ENCODE results near the gene FOCAD. TPM values are rescaled to one million over a fixed set of nuclear protein-coding genes. Genes with fewer than 3 reads are reported as not detected.

The FOCAD gene, protein sequence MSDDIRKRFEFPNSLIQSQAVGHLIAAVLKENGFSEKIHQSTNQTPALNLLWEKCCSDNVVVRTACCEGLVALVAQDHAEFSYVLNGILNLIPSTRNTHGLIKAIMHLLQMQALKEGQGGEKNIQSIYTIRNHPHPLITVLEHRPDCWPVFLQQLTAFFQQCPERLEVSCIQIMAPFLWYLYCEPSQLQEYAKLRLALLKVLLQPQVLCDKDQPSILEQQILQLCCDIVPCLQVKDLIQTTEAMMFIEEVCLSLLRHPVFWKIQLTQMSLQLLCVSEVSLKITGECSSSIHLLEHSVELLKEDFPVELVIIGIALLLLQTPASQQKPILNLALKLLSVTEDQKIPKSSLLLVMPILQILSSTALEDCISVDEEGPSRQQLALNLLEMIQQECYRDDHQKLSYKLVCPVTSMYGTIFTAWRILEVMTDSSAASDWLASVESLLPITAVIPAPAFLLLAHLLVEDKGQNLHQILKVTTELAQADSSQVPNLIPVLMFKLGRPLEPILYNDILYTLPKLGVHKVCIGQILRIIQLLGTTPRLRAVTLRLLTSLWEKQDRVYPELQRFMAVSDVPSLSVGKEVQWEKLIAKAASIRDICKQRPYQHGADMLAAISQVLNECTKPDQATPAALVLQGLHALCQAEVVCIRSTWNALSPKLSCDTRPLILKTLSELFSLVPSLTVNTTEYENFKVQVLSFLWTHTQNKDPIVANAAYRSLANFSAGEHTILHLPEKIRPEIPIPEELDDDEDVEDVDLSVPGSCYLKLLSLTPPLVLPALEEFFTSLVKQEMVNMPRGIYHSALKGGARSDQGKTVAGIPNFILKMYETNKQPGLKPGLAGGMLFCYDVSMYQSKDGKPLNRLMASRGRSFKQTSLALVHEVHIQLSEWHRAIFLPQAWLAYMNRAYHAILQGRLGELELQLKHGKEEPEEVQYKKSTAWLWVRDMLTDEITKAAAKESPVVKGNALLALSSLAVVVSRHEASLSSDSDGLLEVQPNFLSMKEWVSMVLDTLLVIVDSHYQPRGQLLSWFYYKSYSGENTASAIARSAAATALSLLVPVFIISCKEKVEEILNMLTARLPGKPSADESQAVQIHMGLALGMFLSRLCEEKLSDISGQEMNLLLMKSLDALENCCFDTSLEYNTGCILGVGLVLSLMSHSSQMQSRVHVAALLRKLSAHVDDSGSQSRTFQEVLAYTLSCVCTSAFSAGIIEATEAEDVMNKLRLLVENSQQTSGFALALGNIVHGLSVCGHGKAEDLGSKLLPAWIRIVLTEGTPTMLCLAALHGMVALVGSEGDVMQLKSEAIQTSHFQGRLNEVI (N-terminal part only)
- total RNA-seq (2022): 22.5 and 23.8 TPM in 2 replicates
- Bru-seq, nascent RNA: percentile 72 among the genes with signal in this experiment
- BruChase-seq, experiment 1, labeled RNA remaining after a 6-hour chase: percentile 51 among the genes with signal in this experiment
- BruChase-seq, experiment 2, labeled RNA remaining after a 2-hour chase: percentile 51 among the genes with signal in this experiment
- long read RNA-seq, full-length matches to known transcripts: 1 of 15 reads
- long read RNA-seq, partial matches to known transcripts: 3 of 15 reads
- long read RNA-seq, other reads (novel, unspliced or antisense): 11 of 15 reads

DNA sequence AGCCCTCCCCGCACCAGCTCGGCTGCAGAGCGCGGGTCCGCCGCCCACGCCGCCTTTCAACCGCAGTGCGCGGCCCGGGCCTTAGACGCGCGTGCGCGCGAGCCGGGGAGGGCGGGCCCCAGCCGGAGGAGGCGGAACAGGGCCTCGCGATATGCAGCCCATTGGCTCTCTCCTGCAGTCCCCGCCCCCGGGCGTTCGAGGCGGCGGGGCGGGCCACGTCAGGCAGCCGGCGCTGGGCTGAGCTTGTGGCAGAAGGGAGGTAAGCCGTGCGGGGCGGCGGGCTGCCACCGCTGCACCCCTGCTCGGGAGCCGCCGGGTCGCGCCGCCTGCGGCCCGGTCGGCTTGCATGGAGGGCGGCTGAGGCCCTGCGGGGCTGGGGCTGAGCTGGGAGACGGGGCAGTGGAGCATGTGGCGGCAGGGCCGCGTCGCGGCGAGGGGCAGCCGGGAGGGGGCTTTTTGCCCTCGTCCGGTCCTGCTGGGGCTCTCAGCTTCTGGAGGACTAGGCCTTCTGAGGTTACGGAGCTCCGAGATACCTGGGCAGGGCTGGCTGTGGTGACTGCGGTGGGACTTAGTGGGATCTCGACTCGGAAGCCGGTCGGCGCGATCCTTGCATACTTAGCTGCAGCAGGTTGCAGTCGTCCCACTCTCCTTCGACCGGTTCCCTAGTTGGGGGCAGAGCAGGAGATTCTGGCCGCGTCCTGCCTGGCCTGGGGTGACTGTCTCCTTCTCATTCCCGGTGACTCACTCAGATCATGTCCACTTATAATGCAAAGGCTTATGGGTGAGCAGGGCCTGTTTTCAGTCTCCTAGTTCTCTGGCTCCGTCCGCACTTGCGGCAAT, at the start of gene FOCAD:
Gene FOCAD, plus strand, starts transcription at position 225 of the 840 bp plus-strand sequence. CDS start 31,095 bp downstream, outside the sequence.
- Mint-ChIP-seq H3K9me3 (ENCODE audit: low read depth, unreplicated experiment) (no peaks in the 10 kb centered on the region), H3K4me1 (ENCODE audit: low read depth, unreplicated experiment) (peaks cover 2% of the 10 kb centered on the region), H3K36me3 (ENCODE audit: insufficient read depth, unreplicated experiment) (peaks cover 23% of the 10 kb centered on the region), H3K27ac (ENCODE audit: unreplicated experiment) (peak within 1 kb of the TSS; percentile 79), H3K27me3 (ENCODE audit: unreplicated experiment) (no peaks in the 10 kb centered on the region), H3K4me3 (ENCODE audit: low read depth, unreplicated experiment) (peak within 1 kb of the TSS; percentile 80)
- TF ChIP-seq, protein P1, sequence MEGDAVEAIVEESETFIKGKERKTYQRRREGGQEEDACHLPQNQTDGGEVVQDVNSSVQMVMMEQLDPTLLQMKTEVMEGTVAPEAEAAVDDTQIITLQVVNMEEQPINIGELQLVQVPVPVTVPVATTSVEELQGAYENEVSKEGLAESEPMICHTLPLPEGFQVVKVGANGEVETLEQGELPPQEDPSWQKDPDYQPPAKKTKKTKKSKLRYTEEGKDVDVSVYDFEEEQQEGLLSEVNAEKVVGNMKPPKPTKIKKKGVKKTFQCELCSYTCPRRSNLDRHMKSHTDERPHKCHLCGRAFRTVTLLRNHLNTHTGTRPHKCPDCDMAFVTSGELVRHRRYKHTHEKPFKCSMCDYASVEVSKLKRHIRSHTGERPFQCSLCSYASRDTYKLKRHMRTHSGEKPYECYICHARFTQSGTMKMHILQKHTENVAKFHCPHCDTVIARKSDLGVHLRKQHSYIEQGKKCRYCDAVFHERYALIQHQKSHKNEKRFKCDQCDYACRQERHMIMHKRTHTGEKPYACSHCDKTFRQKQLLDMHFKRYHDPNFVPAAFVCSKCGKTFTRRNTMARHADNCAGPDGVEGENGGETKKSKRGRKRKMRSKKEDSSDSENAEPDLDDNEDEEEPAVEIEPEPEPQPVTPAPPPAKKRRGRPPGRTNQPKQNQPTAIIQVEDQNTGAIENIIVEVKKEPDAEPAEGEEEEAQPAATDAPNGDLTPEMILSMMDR (IDR thresholded peaks at IDR 0.05; ENCODE audit: unreplicated experiment): no peak
- BruUV-seq (replicated peaks): no TSS peak
- CTCF ChIA-PET: interaction anchor here (0.9 kb wide), 1 partner anchor 60 kb away, joined by 3 read pairs; no protein-coding TSS in a partner anchor
- intact Hi-C loops (cut with micrococcal nuclease; ENCODE audit: unreplicated experiment): loop anchor here (10.0 kb wide), 1 partner anchor 329 kb away; no protein-coding TSS in a partner anchor
- peak; percentile 94 for DNase-seq

DNA sequence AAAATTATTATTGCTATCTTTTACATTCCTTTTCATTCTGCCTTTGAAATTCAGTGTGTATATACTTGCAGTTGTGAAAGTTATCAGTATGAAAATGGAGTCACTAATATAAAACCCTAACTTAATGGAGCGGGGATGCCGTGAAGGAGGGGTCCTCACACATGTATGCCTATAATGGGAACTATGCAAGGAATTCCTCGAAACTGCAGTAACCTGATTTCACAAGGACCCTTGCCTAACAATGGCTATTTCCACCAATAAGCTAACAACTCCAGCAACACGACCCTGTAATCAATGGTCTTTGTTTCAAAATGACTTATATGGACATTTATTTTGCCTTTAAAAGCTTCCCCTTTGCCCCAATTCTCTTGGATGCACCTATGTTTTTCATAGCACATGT, 49.2 kb upstream of the FOCAD start:
- no peaks in the 10 kb centered on the region for H3K4me1 Mint-ChIP-seq (ENCODE audit: low read depth, unreplicated experiment)
- DNase-seq: no peak
- no peaks in the 10 kb centered on the region for H3K36me3 Mint-ChIP-seq (ENCODE audit: insufficient read depth, unreplicated experiment)
- H3K27me3 Mint-ChIP-seq (ENCODE audit: unreplicated experiment): no peaks in the 10 kb centered on the region
- CTCF ChIA-PET: no interaction called here
- H3K9me3 Mint-ChIP-seq (ENCODE audit: low read depth, unreplicated experiment): no peaks in the 10 kb centered on the region
- H3K27ac Mint-ChIP-seq (ENCODE audit: unreplicated experiment): no peak overlapping the region
- intact Hi-C loops (cut with micrococcal nuclease; ENCODE audit: unreplicated experiment): no loop called here
- no TSS peak for BruUV-seq (replicated peaks)
- TF ChIP-seq, protein P1 (IDR thresholded peaks at IDR 0.05; ENCODE audit: unreplicated experiment): no peak
- no peak overlapping the region for H3K4me3 Mint-ChIP-seq (ENCODE audit: low read depth, unreplicated experiment)

DNA sequence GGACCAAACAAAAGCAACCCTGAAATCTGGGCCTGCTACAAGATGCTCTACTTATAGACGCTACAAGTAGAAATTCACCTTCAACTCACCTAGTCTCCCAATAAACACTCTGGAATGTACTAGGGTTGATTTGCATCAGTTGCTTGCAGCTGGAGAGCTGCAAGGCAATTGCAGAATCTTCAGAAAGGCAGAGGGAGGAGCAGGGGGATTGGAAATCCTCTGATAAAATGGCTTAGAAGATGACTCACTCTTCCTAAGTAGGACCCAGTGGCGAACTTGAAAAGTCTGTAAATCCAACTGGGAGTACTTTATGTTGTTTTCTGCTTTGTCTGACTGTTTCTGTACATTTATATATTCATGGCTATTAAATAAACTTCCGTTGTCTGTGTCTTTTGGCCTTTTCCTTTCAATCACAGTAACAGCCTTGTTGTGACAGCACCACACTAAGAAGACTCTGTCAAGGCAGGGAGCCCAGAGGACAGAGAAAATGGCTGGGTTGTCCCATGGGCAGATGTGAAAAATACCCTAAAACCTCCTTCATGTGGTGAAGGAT, 47.1 kb upstream of the FOCAD start:
- no peak for DNase-seq
- TF ChIP-seq, protein P1 (IDR thresholded peaks at IDR 0.05; ENCODE audit: unreplicated experiment): no peak
- H3K4me3 Mint-ChIP-seq (ENCODE audit: low read depth, unreplicated experiment): no peak overlapping the region
- no TSS peak for BruUV-seq (replicated peaks)
- H3K36me3 Mint-ChIP-seq (ENCODE audit: insufficient read depth, unreplicated experiment): peaks cover 3% of the 10 kb centered on the region
- intact Hi-C loops (cut with micrococcal nuclease; ENCODE audit: unreplicated experiment): no loop called here
- no peak overlapping the region for H3K27ac Mint-ChIP-seq (ENCODE audit: unreplicated experiment)
- H3K27me3 Mint-ChIP-seq (ENCODE audit: unreplicated experiment): no peaks in the 10 kb centered on the region
- CTCF ChIA-PET: interaction anchor here (0.6 kb wide), 1 partner anchor 944 kb away, joined by 3 read pairs; no protein-coding TSS in a partner anchor
- H3K4me1 Mint-ChIP-seq (ENCODE audit: low read depth, unreplicated experiment): peaks cover 8% of the 10 kb centered on the region
- no peaks in the 10 kb centered on the region for H3K9me3 Mint-ChIP-seq (ENCODE audit: low read depth, unreplicated experiment)

Measured in Calu3 (cell line).